GM12892 (cell line): Measurements from ENCODE around the gene PRDM16.

ENCODE experiments used
- POLR2A ChIP-seq: IDR thresholded peaks from 2 replicates; pipeline ENCODE4 v1.6.1; 2011; ENCODE audit warnings: low read depth, low read length, control low read depth
- POLR2AphosphoS5 ChIP-seq: IDR thresholded peaks from 2 replicates; pipeline ENCODE4 v1.6.1; 2011; ENCODE audit warnings: low read depth, low read length, control low read depth
- TAF1 ChIP-seq: IDR thresholded peaks from 2 replicates; pipeline ENCODE4 v1.6.1; 2011; ENCODE audit warnings: low read depth, mild to moderate bottlenecking, control low read depth, low read length, borderline replicate concordance

GRCh38 chr1:3207217-3207848 lies 138.3 kb downstream of the PRDM16 start:
- no peak for TF ChIP-seq POLR2AphosphoS5
- TF ChIP-seq TAF1, result no peak
- TF ChIP-seq POLR2A, result no peak
